AG09309 (cell line): Measurements from ENCODE around the gene MUSTN1.

Experiments used
- DNase-seq: peaks from one replicate; pipeline ENCODE4 v3.0.0-alpha.2; 2010; ENCODE audit warnings: low read depth
- H3K4me3 ChIP-seq: 2 replicates; pipeline ENCODE4 v1.5.1; 2011; ENCODE audit warnings: mild to moderate bottlenecking, low read depth, low read length, moderate library complexity; ENCODE audit not compliant: control insufficient read depth
- CTCF ChIP-seq: IDR thresholded peaks from 2 replicates; pipeline ENCODE4 v1.5.1; 2011; ENCODE audit warnings: mild to moderate bottlenecking, low read depth, low read length, inconsistent platforms; ENCODE audit not compliant: insufficient read depth, control insufficient read depth; ENCODE audit errors: missing control alignments

The MUSTN1 gene

GRCh38 chr3:52834871-52835501 is at the start of gene MUSTN1:
Gene MUSTN1 (minus strand): TSS chr3:52835019. CDS start chr3:52834948, 71 bp downstream.
- DNase-seq: no peak
- no peak for TF ChIP-seq CTCF
- no peak within 1 kb of the TSS for H3K4me3 ChIP-seq

- DNase-seq: no peak
- no peak overlapping the region for H3K4me3 ChIP-seq
- TF ChIP-seq CTCF: no peak
Measured at GRCh38 chr3:52882377-52882776, 47.6 kb upstream of the MUSTN1 start.

GRCh38 chr3:52881871-52882270 is 47.1 kb upstream of the MUSTN1 start:
- DNase-seq: no peak
- H3K4me3 ChIP-seq: no peak overlapping the region
- no peak for TF ChIP-seq CTCF

GRCh38 chr3:52880474-52880873 is 45.7 kb upstream of the MUSTN1 start:
- no peak overlapping the region for H3K4me3 ChIP-seq
- TF ChIP-seq CTCF: no peak
- DNase-seq: no peak

GRCh38 chr3:52880047-52880446 is 45.2 kb upstream of the MUSTN1 start:
- no peak for DNase-seq
- TF ChIP-seq CTCF: no peak
- H3K4me3 ChIP-seq: no peak overlapping the region

- no peak overlapping the region for H3K4me3 ChIP-seq
- DNase-seq: no peak
- no peak for TF ChIP-seq CTCF
Measured at GRCh38 chr3:52879581-52879980, 44.8 kb upstream of the MUSTN1 start.
